ENCODE measurements around the gene EXOSC1. TPM values are rescaled to one million over a fixed set of nuclear protein-coding genes. Genes with fewer than 3 reads are reported as not detected.
"Not testable (repeated sequence)": the region's sequence is repeated elsewhere in the genome, so short reads cannot be mapped to it uniquely, and the experiment has no call there.

The EXOSC1 gene
- total RNA-seq, 1 donor from 2014 or later = 37.6 TPM

DNA sequence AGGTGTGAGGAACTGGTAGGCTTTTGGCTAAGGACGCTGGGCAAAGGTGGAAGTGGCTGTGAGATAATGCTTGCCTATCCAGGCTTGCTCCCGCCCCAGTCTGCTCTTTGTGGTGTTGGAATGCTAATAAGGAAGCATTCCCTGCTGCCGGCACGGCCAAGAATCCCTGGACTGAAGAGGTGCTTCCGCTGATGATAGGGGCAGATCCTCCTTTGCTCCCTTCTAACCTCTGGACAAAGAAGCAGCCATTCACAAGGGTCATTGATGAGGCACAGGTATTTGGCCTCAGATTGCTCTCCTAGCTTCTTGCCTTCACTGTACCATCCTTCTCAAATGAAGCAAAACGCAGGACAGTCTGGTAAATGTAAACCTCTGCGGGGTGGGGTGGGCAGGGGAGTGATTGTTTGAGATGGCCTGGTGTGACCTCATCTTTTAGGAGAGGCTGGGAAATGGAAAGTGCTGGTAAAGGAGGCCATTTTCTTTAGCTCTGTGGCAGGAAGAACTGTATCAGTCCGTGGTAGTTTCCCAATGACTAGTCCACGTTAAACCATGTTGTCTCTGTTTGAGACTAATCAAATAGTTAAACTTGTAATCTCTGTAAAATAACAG is 18.1 kb downstream of the EXOSC1 start:
- DNase-seq (ENCODE audit: extremely low spot score in 2 of 2) = no peak
- peaks cover 34% of the 10 kb centered on the region for H3K4me1 ChIP-seq
- peaks cover 0 to 23% of the 10 kb centered on the region in 2 donors for H3K36me3 ChIP-seq
- no peaks in the 10 kb centered on the region for H3K27me3 ChIP-seq
- peak overlapping the region; percentile 64 to 72 for H3K4me3 ChIP-seq
- intact Hi-C loops (cut with DNase I) = no loop called here
- no peaks in the 10 kb centered on the region for H3K9me3 ChIP-seq
- peak overlapping the region; percentile 83 for H3K27ac ChIP-seq
- TF ChIP-seq POLR2A (IDR thresholded peaks at IDR 0.05) (no peak), POLR2AphosphoS5 (IDR thresholded peaks at IDR 0.05; ENCODE audit: insufficient read depth in 1 of 2, low read depth in 1 of 2) (no peak)
- TF ChIP-seq, protein P1, sequence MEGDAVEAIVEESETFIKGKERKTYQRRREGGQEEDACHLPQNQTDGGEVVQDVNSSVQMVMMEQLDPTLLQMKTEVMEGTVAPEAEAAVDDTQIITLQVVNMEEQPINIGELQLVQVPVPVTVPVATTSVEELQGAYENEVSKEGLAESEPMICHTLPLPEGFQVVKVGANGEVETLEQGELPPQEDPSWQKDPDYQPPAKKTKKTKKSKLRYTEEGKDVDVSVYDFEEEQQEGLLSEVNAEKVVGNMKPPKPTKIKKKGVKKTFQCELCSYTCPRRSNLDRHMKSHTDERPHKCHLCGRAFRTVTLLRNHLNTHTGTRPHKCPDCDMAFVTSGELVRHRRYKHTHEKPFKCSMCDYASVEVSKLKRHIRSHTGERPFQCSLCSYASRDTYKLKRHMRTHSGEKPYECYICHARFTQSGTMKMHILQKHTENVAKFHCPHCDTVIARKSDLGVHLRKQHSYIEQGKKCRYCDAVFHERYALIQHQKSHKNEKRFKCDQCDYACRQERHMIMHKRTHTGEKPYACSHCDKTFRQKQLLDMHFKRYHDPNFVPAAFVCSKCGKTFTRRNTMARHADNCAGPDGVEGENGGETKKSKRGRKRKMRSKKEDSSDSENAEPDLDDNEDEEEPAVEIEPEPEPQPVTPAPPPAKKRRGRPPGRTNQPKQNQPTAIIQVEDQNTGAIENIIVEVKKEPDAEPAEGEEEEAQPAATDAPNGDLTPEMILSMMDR (IDR thresholded peaks at IDR 0.05) = no peak

DNA sequence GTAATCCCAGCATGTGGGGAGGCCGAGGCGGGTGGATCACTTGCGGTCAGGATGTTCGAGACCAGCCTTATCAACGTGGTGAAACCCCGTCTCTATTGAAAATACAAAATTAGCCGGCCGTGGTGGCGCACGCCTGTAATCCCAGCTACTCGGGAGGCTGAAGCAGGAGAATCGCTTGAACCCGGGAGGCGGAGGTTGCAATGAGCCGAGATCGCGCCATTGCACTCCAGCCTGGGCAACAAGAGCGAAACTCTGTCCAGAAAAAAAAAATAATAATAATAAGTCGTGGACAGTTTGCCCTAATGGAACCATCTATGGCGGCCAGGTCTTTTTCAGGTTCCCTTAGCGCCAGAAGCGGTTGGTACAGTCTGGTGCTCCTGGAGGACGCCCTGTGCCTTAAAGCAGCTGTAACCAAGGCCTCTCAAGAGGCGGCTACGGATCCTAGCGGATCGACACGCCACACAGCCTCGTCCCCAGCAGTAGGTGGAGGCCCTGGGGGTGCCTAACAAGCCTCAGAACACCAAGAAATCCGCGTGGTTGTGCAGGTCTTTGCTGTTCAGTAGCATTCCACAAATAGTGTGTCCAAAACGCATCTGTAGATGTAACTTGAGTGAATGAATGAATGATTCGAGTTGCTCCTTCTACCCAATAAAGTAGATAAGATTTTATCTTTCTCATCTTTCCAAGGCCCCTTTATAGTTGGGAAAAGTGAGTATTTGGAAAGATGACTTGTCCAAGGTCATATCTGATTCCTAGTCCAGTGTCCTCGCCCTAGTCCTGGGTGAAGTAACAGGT is 18.8 kb downstream of the EXOSC1 start:
- H3K4me1 ChIP-seq = peaks cover 34% of the 10 kb centered on the region
- peak overlapping the region; percentile 83 for H3K27ac ChIP-seq
- intact Hi-C loops (cut with DNase I) = no loop called here
- H3K9me3 ChIP-seq = no peaks in the 10 kb centered on the region
- no peak for DNase-seq (ENCODE audit: extremely low spot score in 2 of 2)
- H3K4me3 ChIP-seq = peak overlapping the region; percentile 64 to 72
- H3K36me3 ChIP-seq = peaks cover 0 to 19% of the 10 kb centered on the region in 2 donors
- H3K27me3 ChIP-seq = no peaks in the 10 kb centered on the region
- TF ChIP-seq, protein P1 (IDR thresholded peaks at IDR 0.05) = no peak
- no peak for TF ChIP-seq POLR2AphosphoS5 (IDR thresholded peaks at IDR 0.05; ENCODE audit: insufficient read depth in 1 of 2, low read depth in 1 of 2)
- TF ChIP-seq POLR2A (IDR thresholded peaks at IDR 0.05) = no peak

DNA sequence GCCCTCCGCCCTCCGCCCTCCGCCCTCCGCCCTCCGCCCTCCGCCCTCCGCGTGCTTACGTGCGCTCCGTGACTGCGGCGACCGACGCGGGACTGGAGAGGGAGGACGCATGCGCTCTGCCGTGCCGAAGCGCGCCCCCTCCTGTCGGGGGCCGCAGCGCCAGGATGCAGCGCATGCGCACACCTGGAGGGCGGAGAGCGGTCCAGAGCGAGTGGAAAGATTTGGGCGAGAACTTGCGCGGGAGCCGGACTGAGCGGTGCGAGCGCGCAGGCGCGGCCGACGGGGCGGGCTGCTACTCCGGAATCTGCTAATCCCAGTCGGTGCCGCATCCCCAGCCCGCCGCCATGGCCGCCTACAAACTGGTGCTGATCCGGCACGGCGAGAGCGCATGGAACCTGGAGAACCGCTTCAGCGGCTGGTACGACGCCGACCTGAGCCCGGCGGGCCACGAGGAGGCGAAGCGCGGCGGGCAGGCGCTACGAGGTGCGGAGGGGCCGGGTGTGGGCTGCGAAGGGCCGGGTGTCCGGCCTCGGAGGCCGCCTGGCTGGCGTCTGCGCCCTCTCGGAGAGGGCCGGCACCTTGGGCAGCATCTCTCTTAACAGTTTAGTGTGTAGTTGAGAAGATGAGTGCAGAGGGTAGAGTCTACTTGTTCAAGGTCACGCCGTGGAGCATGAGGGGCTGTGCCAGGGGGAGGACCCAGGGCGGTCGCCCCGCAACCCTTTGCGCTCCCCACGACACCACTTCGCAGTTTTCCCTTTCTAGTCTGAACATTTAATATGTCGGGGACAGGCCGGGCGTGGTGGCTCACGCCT is 19.6 kb downstream of the EXOSC1 start, which contains the start of gene PGAM1:
PGAM1 (plus strand) TSS at position 228 of the 812 bp plus-strand sequence; CDS start at position 345, 117 bp downstream.
- Histone ChIP-seq H3K4me3 (peak within 1 kb of the TSS; percentile 64 to 72), H3K36me3 (peaks cover 0 to 11% of the 10 kb centered on the region in 2 donors), H3K27ac (peak within 1 kb of the TSS; percentile 83), H3K27me3 (no peaks in the 10 kb centered on the region), H3K9me3 (no peaks in the 10 kb centered on the region), H3K4me1 (peaks cover 34% of the 10 kb centered on the region)
- intact Hi-C loops (cut with DNase I) = no loop called here
- peak in 1 of 2 donors; percentile 97 for DNase-seq (ENCODE audit: extremely low spot score in 2 of 2)
- TF ChIP-seq POLR2AphosphoS5 (IDR thresholded peaks at IDR 0.05; ENCODE audit: insufficient read depth in 1 of 2, low read depth in 1 of 2) = peak; percentile 90 to 95
- TF ChIP-seq, protein P1 (IDR thresholded peaks at IDR 0.05) = peak in 2 of 3 experiments; percentile 28 to 57
- peak in 1 of 2 donors; percentile 57 for TF ChIP-seq POLR2A (IDR thresholded peaks at IDR 0.05)

DNA sequence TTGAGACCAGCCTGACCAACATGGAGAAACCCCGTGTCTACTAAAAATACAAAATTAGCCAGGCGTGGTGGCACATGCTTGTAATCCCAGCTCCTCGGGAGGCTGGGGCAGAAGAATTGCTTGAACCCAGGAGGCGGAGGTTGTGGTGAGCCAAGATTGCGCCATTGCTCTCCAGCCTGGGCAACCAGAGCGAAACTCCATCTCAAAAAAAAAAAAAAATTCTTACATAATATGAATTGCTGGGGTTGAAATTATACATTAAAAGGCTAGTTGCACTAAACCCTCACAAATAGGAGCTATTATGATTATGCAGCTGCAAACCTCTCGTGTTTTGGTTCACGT is 22.1 kb downstream of the EXOSC1 start:
- intact Hi-C loops (cut with DNase I); H3K27ac ChIP-seq; H3K4me3 ChIP-seq; H3K9me3 ChIP-seq; H3K36me3 ChIP-seq; DNase-seq (ENCODE audit: extremely low spot score in 2 of 2); H3K27me3 ChIP-seq: not testable (repeated sequence)
- H3K4me1 ChIP-seq = peaks cover 28% of the 10 kb centered on the region

DNA sequence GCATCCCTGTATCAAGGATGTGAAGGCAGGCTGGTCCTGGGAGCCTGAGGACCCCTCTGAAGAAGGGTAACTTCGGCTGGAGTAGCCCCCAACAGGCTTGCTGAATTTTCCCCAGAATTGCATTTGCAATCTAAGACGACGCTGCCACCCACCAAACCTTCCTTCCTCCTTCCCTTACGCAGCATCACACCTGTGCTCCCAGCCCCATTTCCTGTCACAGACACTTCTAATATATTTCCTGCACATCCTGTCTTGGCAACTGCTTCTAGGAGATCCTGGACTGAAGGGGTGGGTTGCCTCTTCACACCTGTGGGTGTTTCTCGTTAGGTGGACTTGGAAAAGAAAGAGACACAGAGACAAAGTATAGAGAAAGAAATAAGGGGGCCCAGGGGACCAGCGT is 29.2 kb downstream of the EXOSC1 start:
- H3K4me3 ChIP-seq = no peak overlapping the region
- no peaks in the 10 kb centered on the region for H3K9me3 ChIP-seq
- TF ChIP-seq POLR2AphosphoS5 (IDR thresholded peaks at IDR 0.05; ENCODE audit: insufficient read depth in 1 of 2, low read depth in 1 of 2) (no peak), POLR2A (IDR thresholded peaks at IDR 0.05) (no peak)
- TF ChIP-seq, protein P1 (IDR thresholded peaks at IDR 0.05) = no peak
- no peaks in the 10 kb centered on the region for H3K27me3 ChIP-seq
- DNase-seq (ENCODE audit: extremely low spot score in 2 of 2) = no peak
- peaks cover 18% of the 10 kb centered on the region for H3K4me1 ChIP-seq
- no peaks in the 10 kb centered on the region for H3K36me3 ChIP-seq
- intact Hi-C loops (cut with DNase I) = no loop called here
- H3K27ac ChIP-seq = no peak overlapping the region

Data from vagina (tissue), 2 donors.